ENCODE data around the gene DAPK1. TPM values are rescaled to one million over a fixed set of nuclear protein-coding genes. Genes with fewer than 3 reads are reported as not detected.
A peak's percentile ranks its signal among the peaks of the same experiment; 100 is the strongest.

The DAPK1 gene
- total and polyA plus RNA-seq, 2 experiments from 2014 or later, result 44.4 to 62.3 TPM

DNA sequence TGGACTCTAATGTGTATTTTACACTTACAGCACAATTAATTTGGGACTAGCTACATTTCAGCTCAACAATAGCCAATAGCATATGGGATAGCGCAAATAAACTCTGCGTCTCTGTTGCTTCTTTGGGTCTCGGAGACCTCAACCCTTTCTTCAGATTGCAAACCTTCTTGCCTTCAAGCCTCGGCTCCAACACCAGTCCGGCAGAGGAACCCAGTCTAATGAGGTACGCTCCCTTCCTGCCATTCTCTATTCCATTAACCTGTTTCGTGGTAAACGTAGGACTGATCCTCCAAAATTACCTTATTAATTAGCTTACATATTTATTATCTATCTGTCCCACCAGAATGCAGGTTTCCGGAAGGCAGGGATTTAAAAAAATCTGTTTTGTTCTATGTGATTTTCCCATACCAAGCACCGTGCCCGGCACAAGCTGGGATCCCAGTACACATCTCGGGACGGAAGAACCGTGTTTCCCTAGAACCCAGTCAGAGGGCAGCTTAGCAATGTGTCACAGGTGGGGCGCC, 525 bp upstream of the DAPK1 start:
- no peak for DNase-seq (ENCODE audit: low spot score)
- Histone ChIP-seq H3K36me3 (replicated peaks; ENCODE audit: insufficient read depth, low read depth) (no peaks in the 10 kb centered on the region), H3K79me2 (peaks cover 47% of the 10 kb centered on the region), H3K27ac (peak overlapping the region; percentile 88), H3K4me2 (peak overlapping the region; percentile 93), H3K4me1 (ENCODE audit: insufficient read depth) (peaks cover 17% of the 10 kb centered on the region), H3K9me2 (replicated peaks; ENCODE audit: insufficient read depth) (no peaks in the 10 kb centered on the region), H2AFZ (peak overlapping the region; percentile 80), H3K9me3 (ENCODE audit: low read depth) (no peaks in the 10 kb centered on the region), H4K20me1 (ENCODE audit: insufficient read depth, poor library complexity, severe bottlenecking) (no peaks in the 10 kb centered on the region), H3K4me3 (peak overlapping the region; percentile 85), H3K27me3 (peaks cover 2% of the 10 kb centered on the region)
- TF ChIP-seq EZH2phosphoT487 (IDR thresholded peaks at IDR 0.05; ENCODE audit: low read depth, severe bottlenecking, unreplicated experiment), result no peak
- TF ChIP-seq, protein P1, sequence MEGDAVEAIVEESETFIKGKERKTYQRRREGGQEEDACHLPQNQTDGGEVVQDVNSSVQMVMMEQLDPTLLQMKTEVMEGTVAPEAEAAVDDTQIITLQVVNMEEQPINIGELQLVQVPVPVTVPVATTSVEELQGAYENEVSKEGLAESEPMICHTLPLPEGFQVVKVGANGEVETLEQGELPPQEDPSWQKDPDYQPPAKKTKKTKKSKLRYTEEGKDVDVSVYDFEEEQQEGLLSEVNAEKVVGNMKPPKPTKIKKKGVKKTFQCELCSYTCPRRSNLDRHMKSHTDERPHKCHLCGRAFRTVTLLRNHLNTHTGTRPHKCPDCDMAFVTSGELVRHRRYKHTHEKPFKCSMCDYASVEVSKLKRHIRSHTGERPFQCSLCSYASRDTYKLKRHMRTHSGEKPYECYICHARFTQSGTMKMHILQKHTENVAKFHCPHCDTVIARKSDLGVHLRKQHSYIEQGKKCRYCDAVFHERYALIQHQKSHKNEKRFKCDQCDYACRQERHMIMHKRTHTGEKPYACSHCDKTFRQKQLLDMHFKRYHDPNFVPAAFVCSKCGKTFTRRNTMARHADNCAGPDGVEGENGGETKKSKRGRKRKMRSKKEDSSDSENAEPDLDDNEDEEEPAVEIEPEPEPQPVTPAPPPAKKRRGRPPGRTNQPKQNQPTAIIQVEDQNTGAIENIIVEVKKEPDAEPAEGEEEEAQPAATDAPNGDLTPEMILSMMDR (IDR thresholded peaks at IDR 0.05; ENCODE audit: poor library complexity), result no peak
- no peak for TF ChIP-seq EZH2 (IDR thresholded peaks at IDR 0.05; ENCODE audit: borderline replicate concordance)
- 21% methylated on average over 15 of the region's 15 CpGs for WGBS (ENCODE audit: low lambda C conversion rate, missing lambda C conversion rate)

DNA sequence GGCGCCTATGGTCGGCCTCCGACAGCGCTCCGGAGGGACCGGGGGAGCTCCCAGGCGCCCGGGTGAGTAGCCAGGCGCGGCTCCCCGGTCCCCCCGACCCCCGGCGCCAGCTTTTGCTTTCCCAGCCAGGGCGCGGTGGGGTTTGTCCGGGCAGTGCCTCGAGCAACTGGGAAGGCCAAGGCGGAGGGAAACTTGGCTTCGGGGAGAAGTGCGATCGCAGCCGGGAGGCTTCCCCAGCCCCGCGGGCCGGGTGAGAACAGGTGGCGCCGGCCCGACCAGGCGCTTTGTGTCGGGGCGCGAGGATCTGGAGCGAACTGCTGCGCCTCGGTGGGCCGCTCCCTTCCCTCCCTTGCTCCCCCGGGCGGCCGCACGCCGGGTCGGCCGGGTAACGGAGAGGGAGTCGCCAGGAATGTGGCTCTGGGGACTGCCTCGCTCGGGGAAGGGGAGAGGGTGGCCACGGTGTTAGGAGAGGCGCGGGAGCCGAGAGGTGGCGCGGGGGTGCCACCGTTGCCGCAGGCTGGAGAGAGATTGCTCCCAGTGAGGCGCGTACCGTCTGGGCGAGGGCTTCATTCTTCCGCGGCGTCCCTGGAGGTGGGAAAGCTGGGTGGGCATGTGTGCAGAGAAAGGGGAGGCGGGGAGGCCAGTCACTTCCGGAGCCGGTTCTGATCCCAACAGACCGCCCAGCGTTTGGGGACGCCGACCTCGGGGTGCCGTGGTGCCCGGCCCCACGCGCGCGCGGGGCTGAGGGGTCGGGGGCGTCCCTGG, 561 bp downstream of the DAPK1 start:
- Histone ChIP-seq H2AFZ (peak overlapping the region; percentile 80), H3K9me2 (replicated peaks; ENCODE audit: insufficient read depth) (no peaks in the 10 kb centered on the region), H3K4me2 (peak overlapping the region; percentile 93), H3K4me1 (ENCODE audit: insufficient read depth) (peaks cover 20% of the 10 kb centered on the region), H3K4me3 (peak overlapping the region; percentile 85), H3K27me3 (no peaks in the 10 kb centered on the region), H3K27ac (peak overlapping the region; percentile 88), H3K9me3 (ENCODE audit: low read depth) (no peaks in the 10 kb centered on the region), H3K36me3 (replicated peaks; ENCODE audit: insufficient read depth, low read depth) (no peaks in the 10 kb centered on the region), H4K20me1 (ENCODE audit: insufficient read depth, poor library complexity, severe bottlenecking) (no peaks in the 10 kb centered on the region), H3K79me2 (peaks cover 56% of the 10 kb centered on the region)
- 1% methylated on average over 53 of the region's 80 CpGs for WGBS (ENCODE audit: low lambda C conversion rate, missing lambda C conversion rate)
- TF ChIP-seq, protein P1 (IDR thresholded peaks at IDR 0.05; ENCODE audit: poor library complexity), result peak; percentile 41
- no peak for TF ChIP-seq EZH2phosphoT487 (IDR thresholded peaks at IDR 0.05; ENCODE audit: low read depth, severe bottlenecking, unreplicated experiment)
- DNase-seq (ENCODE audit: low spot score), result peak; percentile 81

DNA sequence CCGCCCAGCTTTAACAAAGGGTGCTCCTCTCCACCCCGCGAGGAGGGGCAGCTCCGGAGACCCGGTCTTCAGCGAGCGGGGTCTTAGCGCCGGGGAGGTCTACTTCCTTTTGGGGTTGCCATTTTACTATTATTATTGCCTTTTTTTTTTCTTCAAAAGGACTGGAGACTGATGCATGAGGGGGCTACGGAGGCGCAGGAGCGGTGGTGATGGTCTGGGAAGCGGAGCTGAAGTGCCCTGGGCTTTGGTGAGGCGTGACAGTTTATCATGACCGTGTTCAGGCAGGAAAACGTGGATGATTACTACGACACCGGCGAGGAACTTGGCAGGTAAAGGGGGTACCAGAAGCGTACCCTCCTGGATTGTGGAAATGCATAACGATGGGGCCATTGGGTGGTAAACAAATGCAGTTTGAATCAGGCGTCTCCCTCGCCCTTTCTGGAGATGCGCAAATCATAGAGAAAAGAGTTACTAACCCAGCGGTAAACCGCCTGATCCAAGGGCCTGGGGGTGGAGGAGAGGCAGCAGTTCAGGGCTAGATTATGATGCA, 1.2 kb downstream of the DAPK1 start:
- 6% methylated on average over 26 of the region's 26 CpGs for WGBS (ENCODE audit: low lambda C conversion rate, missing lambda C conversion rate)
- H4K20me1 ChIP-seq (ENCODE audit: insufficient read depth, poor library complexity, severe bottlenecking), result no peaks in the 10 kb centered on the region
- no peaks in the 10 kb centered on the region for H3K9me3 ChIP-seq (ENCODE audit: low read depth)
- H3K4me2 ChIP-seq, result peak overlapping the region; percentile 93
- TF ChIP-seq EZH2 (IDR thresholded peaks at IDR 0.05; ENCODE audit: borderline replicate concordance) (no peak), EZH2phosphoT487 (IDR thresholded peaks at IDR 0.05; ENCODE audit: low read depth, severe bottlenecking, unreplicated experiment) (no peak)
- TF ChIP-seq, protein P1 (IDR thresholded peaks at IDR 0.05; ENCODE audit: poor library complexity), result no peak
- no peak for DNase-seq (ENCODE audit: low spot score)
- H3K4me3 ChIP-seq, result peak overlapping the region; percentile 85
- H3K4me1 ChIP-seq (ENCODE audit: insufficient read depth), result peaks cover 27% of the 10 kb centered on the region
- no peaks in the 10 kb centered on the region for H3K36me3 ChIP-seq (replicated peaks; ENCODE audit: insufficient read depth, low read depth)
- no peaks in the 10 kb centered on the region for H3K27me3 ChIP-seq
- peaks cover 62% of the 10 kb centered on the region for H3K79me2 ChIP-seq
- peak overlapping the region; percentile 80 for H2AFZ ChIP-seq
- no peaks in the 10 kb centered on the region for H3K9me2 ChIP-seq (replicated peaks; ENCODE audit: insufficient read depth)
- H3K27ac ChIP-seq, result peak overlapping the region; percentile 88
